ENCODE results near the gene ARHGEF28.

ARHGEF28 gene

GRCh38 chr5:73969195-73970036, 343.4 kb downstream of the ARHGEF28 start:
- DNase-seq (ENCODE audit: low read depth) = no peak

- no peak for DNase-seq (ENCODE audit: low read depth)
Observed at GRCh38 chr5:73971326-73971725, 345.3 kb downstream of the ARHGEF28 start.

- DNase-seq (ENCODE audit: low read depth) = no peak
Observed at GRCh38 chr5:73973135-73973534, 347.1 kb downstream of the ARHGEF28 start.

- DNase-seq (ENCODE audit: low read depth) = no peak
Observed at GRCh38 chr5:73974871-73975360, 348.9 kb downstream of the ARHGEF28 start.

GRCh38 chr5:73975845-73976244, 349.8 kb downstream of the ARHGEF28 start:
- DNase-seq (ENCODE audit: low read depth) = no peak

- no peak for DNase-seq (ENCODE audit: low read depth)
Observed at GRCh38 chr5:73977146-73977545, 351.1 kb downstream of the ARHGEF28 start.

- no peak for DNase-seq (ENCODE audit: low read depth)
Observed at GRCh38 chr5:73979321-73979720, 353.3 kb downstream of the ARHGEF28 start.

GRCh38 chr5:73981704-73982103, 355.7 kb downstream of the ARHGEF28 start:
- DNase-seq (ENCODE audit: low read depth) = no peak

GRCh38 chr5:73983644-73984043, 357.6 kb downstream of the ARHGEF28 start:
- DNase-seq (ENCODE audit: low read depth) = no peak

GRCh38 chr5:73985145-73985544, 359.1 kb downstream of the ARHGEF28 start:
- DNase-seq (ENCODE audit: low read depth) = peak; percentile 8

GRCh38 chr5:73986729-73987128, 360.7 kb downstream of the ARHGEF28 start:
- no peak for DNase-seq (ENCODE audit: low read depth)

- no peak for DNase-seq (ENCODE audit: low read depth)
Observed at GRCh38 chr5:73987915-73988314, 361.9 kb downstream of the ARHGEF28 start.

GRCh38 chr5:73989956-73990355, 364.0 kb downstream of the ARHGEF28 start:
- no peak for DNase-seq (ENCODE audit: low read depth)

All from HS-5 (cell line).